Measurements from ENCODE around the gene BLOC1S5.
"Not testable (repeated sequence)": the region's sequence is repeated elsewhere in the genome, so short reads cannot be mapped to it uniquely, and the experiment has no call there.

BLOC1S5 gene

GRCh38 chr6:7991536-7991935, 72.7 kb downstream of the BLOC1S5 start:
- no peak overlapping the region for H2BK5ac ChIP-seq (ENCODE audit: low read depth, low read length, poor library complexity)
- H4K12ac ChIP-seq (ENCODE audit: low read depth, low read length), result no peak overlapping the region
- no peak overlapping the region for H4K91ac ChIP-seq (ENCODE audit: low read depth, low read length)
- no peak overlapping the region for H4K8ac ChIP-seq (ENCODE audit: low read depth, low read length)
- WGBS (ENCODE audit: extremely low coverage, insufficient coverage, insufficient read length), result no CpG with 5 or more reads among the region's 1 CpG
- peaks cover 2% of the 10 kb centered on the region for H3K79me1 ChIP-seq (ENCODE audit: low read length)
- H3K36me3 ChIP-seq (ENCODE audit: control insufficient read depth in 1 of 2, insufficient read depth in 2 of 2, low read length in 2 of 2), result no peaks in the 10 kb centered on the region
- H3K27ac ChIP-seq (ENCODE audit: low read depth, low read length), result no peak overlapping the region
- H2BK120ac ChIP-seq (ENCODE audit: insufficient read depth, low read length, poor library complexity), result peak overlapping the region; percentile 4
- no peak overlapping the region for H2AFZ ChIP-seq (ENCODE audit: insufficient read depth, low read length, poor library complexity)
- peaks cover 3% of the 10 kb centered on the region for H3K9me3 ChIP-seq (ENCODE audit: insufficient read depth, low read depth, low read length)
- H3K4me1 ChIP-seq (ENCODE audit: control insufficient read depth in 1 of 2, insufficient read depth in 2 of 2, low read length in 2 of 2), result peaks cover 5 to 7% of the 10 kb centered on the region in 2 experiments
- no peak overlapping the region for H3K4ac ChIP-seq (ENCODE audit: low read depth, low read length)
- H3K27me3 ChIP-seq (ENCODE audit: insufficient read depth, low read length), result no peaks in the 10 kb centered on the region
- H3K18ac ChIP-seq (ENCODE audit: low read length), result no peak overlapping the region
- H2AK5ac ChIP-seq (ENCODE audit: low read length), result no peak overlapping the region
- peaks cover 2% of the 10 kb centered on the region for H3K79me2 ChIP-seq (ENCODE audit: control insufficient read depth, insufficient read depth, low read length, poor library complexity)
- DNase-seq, result no peak
- no peak overlapping the region for H3K4me3 ChIP-seq (ENCODE audit: low read depth, low read length)
- no peak overlapping the region for H2BK12ac ChIP-seq (ENCODE audit: low read length)
- no peak overlapping the region for H3K9ac ChIP-seq (ENCODE audit: low read length)
- no peak overlapping the region for H3K23ac ChIP-seq (ENCODE audit: low read length)
- no peak overlapping the region for H3K4me2 ChIP-seq (ENCODE audit: low read length)
- H3K14ac ChIP-seq (ENCODE audit: low read length), result no peak overlapping the region

- Histone ChIP-seq H3K27ac (ENCODE audit: low read depth, low read length) (no peak overlapping the region), H3K4me2 (ENCODE audit: low read length) (no peak overlapping the region), H2BK5ac (ENCODE audit: low read depth, low read length, poor library complexity) (no peak overlapping the region), H3K27me3 (ENCODE audit: insufficient read depth, low read length) (no peaks in the 10 kb centered on the region), H2BK12ac (ENCODE audit: low read length) (no peak overlapping the region), H3K18ac (ENCODE audit: low read length) (no peak overlapping the region), H2AK5ac (ENCODE audit: low read length) (no peak overlapping the region), H3K9ac (ENCODE audit: low read length) (no peak overlapping the region), H3K4me1 (ENCODE audit: control insufficient read depth in 1 of 2, insufficient read depth in 2 of 2, low read length in 2 of 2) (no peaks in the 10 kb centered on the region), H2BK120ac (ENCODE audit: insufficient read depth, low read length, poor library complexity) (no peak overlapping the region), H3K79me1 (ENCODE audit: low read length) (no peaks in the 10 kb centered on the region), H4K8ac (ENCODE audit: low read depth, low read length) (no peak overlapping the region), H2AFZ (ENCODE audit: insufficient read depth, low read length, poor library complexity) (no peak overlapping the region), H3K79me2 (ENCODE audit: control insufficient read depth, insufficient read depth, low read length, poor library complexity) (no peaks in the 10 kb centered on the region), H3K36me3 (ENCODE audit: control insufficient read depth in 1 of 2, insufficient read depth in 2 of 2, low read length in 2 of 2) (no peaks in the 10 kb centered on the region), H3K4me3 (ENCODE audit: low read depth, low read length) (no peak overlapping the region), H3K14ac (ENCODE audit: low read length) (no peak overlapping the region), H4K91ac (ENCODE audit: low read depth, low read length) (no peak overlapping the region), H3K23ac (ENCODE audit: low read length) (no peak overlapping the region), H3K4ac (ENCODE audit: low read depth, low read length) (no peak overlapping the region), H3K9me3 (ENCODE audit: insufficient read depth, low read depth, low read length) (peaks cover 5% of the 10 kb centered on the region), H4K12ac (ENCODE audit: low read depth, low read length) (no peak overlapping the region)
- WGBS (ENCODE audit: extremely low coverage, insufficient coverage, insufficient read length), result no CpG with 5 or more reads among the region's 31 CpGs
- no peak for DNase-seq
Observed at GRCh38 chr6:7986219-7986618, 78.0 kb downstream of the BLOC1S5 start.

GRCh38 chr6:7983967-7984366, 80.2 kb downstream of the BLOC1S5 start:
- not testable (repeated sequence) for H3K9me3 ChIP-seq (ENCODE audit: insufficient read depth, low read depth, low read length); H2AFZ ChIP-seq (ENCODE audit: insufficient read depth, low read length, poor library complexity); H3K27ac ChIP-seq (ENCODE audit: low read depth, low read length); H3K18ac ChIP-seq (ENCODE audit: low read length); H2BK120ac ChIP-seq (ENCODE audit: insufficient read depth, low read length, poor library complexity); H2BK5ac ChIP-seq (ENCODE audit: low read depth, low read length, poor library complexity); H3K79me1 ChIP-seq (ENCODE audit: low read length); H2BK12ac ChIP-seq (ENCODE audit: low read length); H3K4ac ChIP-seq (ENCODE audit: low read depth, low read length); H3K14ac ChIP-seq (ENCODE audit: low read length); H3K36me3 ChIP-seq (ENCODE audit: control insufficient read depth in 1 of 2, insufficient read depth in 2 of 2, low read length in 2 of 2); H3K4me2 ChIP-seq (ENCODE audit: low read length); DNase-seq; H4K8ac ChIP-seq (ENCODE audit: low read depth, low read length); H3K23ac ChIP-seq (ENCODE audit: low read length); H3K4me1 ChIP-seq (ENCODE audit: control insufficient read depth in 1 of 2, insufficient read depth in 2 of 2, low read length in 2 of 2); H3K79me2 ChIP-seq (ENCODE audit: control insufficient read depth, insufficient read depth, low read length, poor library complexity); H4K12ac ChIP-seq (ENCODE audit: low read depth, low read length); H2AK5ac ChIP-seq (ENCODE audit: low read length); H3K9ac ChIP-seq (ENCODE audit: low read length); H3K27me3 ChIP-seq (ENCODE audit: insufficient read depth, low read length); H3K4me3 ChIP-seq (ENCODE audit: low read depth, low read length); H4K91ac ChIP-seq (ENCODE audit: low read depth, low read length)
- WGBS (ENCODE audit: extremely low coverage, insufficient coverage, insufficient read length), result no CpG with 5 or more reads among the region's 6 CpGs

- H2AK5ac ChIP-seq (ENCODE audit: low read length), result no peak overlapping the region
- no peak overlapping the region for H4K12ac ChIP-seq (ENCODE audit: low read depth, low read length)
- H3K27me3 ChIP-seq (ENCODE audit: insufficient read depth, low read length), result no peaks in the 10 kb centered on the region
- H3K18ac ChIP-seq (ENCODE audit: low read length), result no peak overlapping the region
- peaks cover 9 to 10% of the 10 kb centered on the region in 2 experiments for H3K4me1 ChIP-seq (ENCODE audit: control insufficient read depth in 1 of 2, insufficient read depth in 2 of 2, low read length in 2 of 2)
- no peak overlapping the region for H2BK12ac ChIP-seq (ENCODE audit: low read length)
- H2BK120ac ChIP-seq (ENCODE audit: insufficient read depth, low read length, poor library complexity), result no peak overlapping the region
- no peaks in the 10 kb centered on the region for H3K9me3 ChIP-seq (ENCODE audit: insufficient read depth, low read depth, low read length)
- H3K9ac ChIP-seq (ENCODE audit: low read length), result no peak overlapping the region
- H3K23ac ChIP-seq (ENCODE audit: low read length), result no peak overlapping the region
- H3K79me1 ChIP-seq (ENCODE audit: low read length), result peaks cover 5% of the 10 kb centered on the region
- H3K36me3 ChIP-seq (ENCODE audit: control insufficient read depth in 1 of 2, insufficient read depth in 2 of 2, low read length in 2 of 2), result no peaks in the 10 kb centered on the region
- no peak overlapping the region for H3K4ac ChIP-seq (ENCODE audit: low read depth, low read length)
- H2BK5ac ChIP-seq (ENCODE audit: low read depth, low read length, poor library complexity), result no peak overlapping the region
- H3K14ac ChIP-seq (ENCODE audit: low read length), result no peak overlapping the region
- DNase-seq, result peak in 1 of 2 donors; percentile 10
- H2AFZ ChIP-seq (ENCODE audit: insufficient read depth, low read length, poor library complexity), result no peak overlapping the region
- H4K91ac ChIP-seq (ENCODE audit: low read depth, low read length), result no peak overlapping the region
- no peak overlapping the region for H3K27ac ChIP-seq (ENCODE audit: low read depth, low read length)
- no peaks in the 10 kb centered on the region for H3K79me2 ChIP-seq (ENCODE audit: control insufficient read depth, insufficient read depth, low read length, poor library complexity)
- H3K4me3 ChIP-seq (ENCODE audit: low read depth, low read length), result no peak overlapping the region
- H3K4me2 ChIP-seq (ENCODE audit: low read length), result no peak overlapping the region
- no peak overlapping the region for H4K8ac ChIP-seq (ENCODE audit: low read depth, low read length)
Observed at GRCh38 chr6:7979831-7980230, 84.4 kb downstream of the BLOC1S5 start.
